HEK293 (cell line): ENCODE data around the gene MRPL14.

Source experiments
- CTCF ChIP-seq: fragments of 450-650 bp; formaldehyde crosslinking; IDR thresholded peaks from 2 replicates; pipeline ENCODE4 v1.5.1; 2016; ENCODE audit warnings: missing biosample characterization, missing genetic modification characterization
- PRDM10 ChIP-seq: fragments of 450-650 bp; formaldehyde crosslinking; IDR thresholded peaks from 2 replicates; pipeline ENCODE4 v1.5.1; 2016; ENCODE audit warnings: missing biosample characterization, missing genetic modification characterization
- REST ChIP-seq: fragments of 450-650 bp; formaldehyde crosslinking; IDR thresholded peaks from 2 replicates; pipeline ENCODE4 v1.5.1; 2016; ENCODE audit warnings: missing biosample characterization, missing genetic modification characterization
- ZBTB1 ChIP-seq: fragments of 450-650 bp; formaldehyde crosslinking; IDR thresholded peaks from 2 replicates; pipeline ENCODE4 v1.5.1; 2016; ENCODE audit warnings: missing biosample characterization, missing genetic modification characterization
- ZBTB8A ChIP-seq: fragments of 450-650 bp; formaldehyde crosslinking; IDR thresholded peaks from 2 replicates; pipeline ENCODE4 v1.5.1; 2016; ENCODE audit warnings: missing biosample characterization, missing genetic modification characterization
- ZNF121 ChIP-seq: fragments of 450-650 bp; formaldehyde crosslinking; IDR thresholded peaks from 2 replicates; pipeline ENCODE4 v1.5.1; 2016; ENCODE audit warnings: missing biosample characterization, missing genetic modification characterization
- ZNF23 ChIP-seq: fragments of 450-650 bp; formaldehyde crosslinking; IDR thresholded peaks from 2 replicates; pipeline ENCODE4 v1.5.1; 2016; ENCODE audit warnings: missing biosample characterization, missing genetic modification characterization, borderline replicate concordance
- ZNF416 ChIP-seq: fragments of 450-650 bp; formaldehyde crosslinking; IDR thresholded peaks from 2 replicates; pipeline ENCODE4 v1.5.1; 2016; ENCODE audit warnings: missing biosample characterization, missing genetic modification characterization
- ZNF654 ChIP-seq: fragments of 450-650 bp; formaldehyde crosslinking; IDR thresholded peaks from 2 replicates; pipeline ENCODE4 v1.5.1; 2016; ENCODE audit warnings: low read depth, missing biosample characterization, missing genetic modification characterization
- ZNF776 ChIP-seq: fragments of 450-650 bp; formaldehyde crosslinking; IDR thresholded peaks from 2 replicates; pipeline ENCODE4 v1.5.0; 2017; ENCODE audit warnings: missing biosample characterization, missing genetic modification characterization, borderline replicate concordance
- ZNF777 ChIP-seq: fragments of 450-650 bp; formaldehyde crosslinking; IDR thresholded peaks from 2 replicates; pipeline ENCODE4 v1.5.1; 2017; ENCODE audit warnings: missing biosample characterization, missing genetic modification characterization, borderline replicate concordance

GRCh38 chr6:44108471-44108870 is 18.8 kb downstream of the MRPL14 start:
- TF ChIP-seq ZBTB1 (tag by site-specific recombination) = no peak
- TF ChIP-seq ZNF654 (tag by site-specific recombination) = no peak
- TF ChIP-seq CTCF (tag by site-specific recombination) = no peak
- no peak for TF ChIP-seq ZNF121 (tag by site-specific recombination)
- TF ChIP-seq ZNF777 = no peak
- TF ChIP-seq REST (tag by site-specific recombination) = no peak
- TF ChIP-seq ZNF416 = no peak
- TF ChIP-seq ZNF23 (tag by site-specific recombination) = no peak
- no peak for TF ChIP-seq ZBTB8A (tag by site-specific recombination)
- TF ChIP-seq PRDM10 (tag by site-specific recombination) = no peak
- TF ChIP-seq ZNF776 (tag by site-specific recombination) = no peak
